AG09319 (cell line): Measurements from ENCODE around the gene UVRAG.

ENCODE experiments used
- DNase-seq: peaks from one replicate; pipeline ENCODE4 v3.0.0-alpha.2; 2010; ENCODE audit warnings: low read depth; ENCODE audit errors: extremely low read depth
- CTCF ChIP-seq: IDR thresholded peaks from 2 replicates; pipeline ENCODE4 v1.5.1; 2011; ENCODE audit warnings: low read depth, mild to moderate bottlenecking, inconsistent platforms, low read length, moderate library complexity

The UVRAG gene

DNA sequence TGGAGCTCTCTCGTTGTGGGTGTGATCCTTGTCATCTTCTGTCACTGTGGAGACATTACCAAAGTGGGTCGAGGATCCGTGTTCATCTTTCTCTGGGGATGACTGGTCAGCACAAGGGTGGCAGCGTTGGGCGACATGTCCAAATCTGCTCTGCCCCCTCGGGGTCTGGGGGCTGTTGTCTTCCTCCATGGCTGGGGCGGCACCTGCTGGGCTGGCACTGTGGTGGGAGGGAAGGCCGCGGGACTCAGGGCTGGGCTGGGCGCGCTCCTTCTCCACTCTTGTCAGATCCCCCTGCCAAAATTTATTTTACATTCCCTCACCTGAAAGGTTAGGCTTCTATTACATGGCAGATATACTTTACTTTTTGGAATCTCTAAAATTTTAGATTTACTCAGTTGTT lies 96.4 kb downstream of the UVRAG start:
- no peak for TF ChIP-seq CTCF
- DNase-seq, result no peak

GRCh38 chr11:75913984-75914383 lies 99.0 kb downstream of the UVRAG start:
- TF ChIP-seq CTCF, result no peak
- DNase-seq, result no peak

DNA sequence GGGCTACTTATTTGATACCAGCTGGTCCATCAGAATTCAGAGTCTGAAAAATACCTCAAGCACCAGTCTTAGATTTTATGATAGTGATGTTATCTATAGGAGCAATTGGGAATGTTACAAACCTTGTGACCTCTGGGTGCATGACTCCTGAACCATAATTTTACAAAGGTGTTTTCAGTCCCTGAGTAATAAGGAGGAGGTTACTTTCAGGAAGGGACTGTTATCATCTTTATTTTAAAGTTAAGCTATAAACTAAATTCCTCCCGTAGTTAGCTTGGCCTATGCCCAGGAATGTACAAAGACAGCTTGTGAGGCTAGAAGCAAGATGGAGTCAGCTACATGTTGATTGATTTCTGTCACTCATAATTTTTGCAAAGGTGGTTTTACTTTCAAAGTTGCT lies 101.9 kb downstream of the UVRAG start:
- DNase-seq, result no peak

DNA sequence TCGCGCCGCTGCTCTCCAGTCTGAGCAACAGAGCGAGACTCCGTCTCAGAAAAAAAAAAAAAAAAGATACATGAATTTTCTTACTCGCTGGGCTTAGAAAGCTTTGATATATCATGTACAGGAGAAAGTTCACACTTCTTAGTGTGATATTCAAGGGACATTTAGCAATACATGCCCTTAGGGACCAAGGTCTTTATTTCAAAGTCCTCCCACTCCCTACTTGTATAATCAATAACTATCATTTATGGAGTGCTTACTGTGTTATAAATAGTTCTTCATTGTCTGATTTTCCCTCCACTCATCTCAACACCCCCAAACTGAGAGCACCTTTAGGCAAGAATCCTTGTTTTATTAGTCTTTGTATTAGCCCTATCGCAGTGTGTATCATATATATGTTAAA lies 103.3 kb downstream of the UVRAG start:
- no peak for TF ChIP-seq CTCF
- DNase-seq, result no peak

More for the DNA sequence above, 101.9 kb downstream of the UVRAG start:
- TF ChIP-seq CTCF, result no peak

- no peak for TF ChIP-seq CTCF
- DNase-seq, result no peak
These were observed 104.5 kb downstream of the UVRAG start for GRCh38 chr11:75919525-75919924.

GRCh38 chr11:75920848-75921247 lies 105.8 kb downstream of the UVRAG start:
- DNase-seq, result no peak
- no peak for TF ChIP-seq CTCF

- no peak for TF ChIP-seq CTCF
- no peak for DNase-seq
These were observed 106.8 kb downstream of the UVRAG start for GRCh38 chr11:75921808-75922207.
